Neuronal stem cell (in vitro differentiated cells): ENCODE data around the gene XK.

Experiments used
- DNase-seq: peaks from one replicate; pipeline ENCODE4 v3.0.0-alpha.2; 2013; ENCODE audit warnings: low spot score
- H2AFZ ChIP-seq: one replicate; pipeline ENCODE4 v1.6.1; 2013; ENCODE audit warnings: mild to moderate bottlenecking, low read length, inconsistent platforms
- H2AK5ac ChIP-seq: 2 replicates; pipeline ENCODE4 v1.6.1; 2013; ENCODE audit warnings: low read depth, mild to moderate bottlenecking, inconsistent platforms, low read length, moderate library complexity, mixed read lengths
- H2BK120ac ChIP-seq: 2 replicates; pipeline ENCODE4 v1.6.1; 2013; ENCODE audit warnings: low read depth, mild to moderate bottlenecking, inconsistent platforms, low read length, moderate library complexity, mixed read lengths
- H2BK12ac ChIP-seq: one replicate; pipeline ENCODE4 v1.6.1; 2013; ENCODE audit warnings: low read length, inconsistent platforms
- H2BK15ac ChIP-seq: 2 replicates; pipeline ENCODE4 v1.6.1; 2013; ENCODE audit warnings: mild to moderate bottlenecking, low read length, inconsistent platforms, mixed read lengths
- H2BK5ac ChIP-seq: one replicate; pipeline ENCODE4 v1.6.1; 2013; ENCODE audit warnings: inconsistent platforms, mild to moderate bottlenecking, low read length, moderate library complexity
- H3K14ac ChIP-seq: one replicate; pipeline ENCODE4 v1.6.1; 2013; ENCODE audit warnings: low read length, inconsistent platforms
- H3K18ac ChIP-seq: 2 replicates; pipeline ENCODE4 v1.6.1; 2013; ENCODE audit warnings: low read length, inconsistent platforms
- H3K23ac ChIP-seq: 2 replicates; pipeline ENCODE4 v1.6.1; 2013; ENCODE audit warnings: low read depth, mild to moderate bottlenecking, mixed read lengths, low read length, inconsistent platforms; ENCODE audit not compliant: poor library complexity
- H3K27ac ChIP-seq: replicated peaks from 3 replicates; pipeline ENCODE4 v1.5.1; 2013; ENCODE audit warnings: low read length, inconsistent platforms
- H3K27me3 ChIP-seq, 3 experiments: 2 replicates each; pipeline ENCODE4 v1.6.1; 2013; ENCODE audit warnings: low read length in 3 of 3, mild to moderate bottlenecking in 2 of 3, inconsistent platforms in 1 of 3, low read depth in 1 of 3, mixed read lengths in 1 of 3, moderate library complexity in 1 of 3; ENCODE audit not compliant: control insufficient read depth in 3 of 3, insufficient read depth in 3 of 3
- H3K36me3 ChIP-seq, 2 donors: replicated peaks in 1 of 2; 2 replicates each; pipeline ENCODE4 v1.6.1; 2013; ENCODE audit warnings: low read length in 2 of 2; ENCODE audit not compliant: control insufficient read depth in 2 of 2, insufficient read depth in 2 of 2
- H3K4ac ChIP-seq: 2 replicates; pipeline ENCODE4 v1.6.1; 2013; ENCODE audit warnings: inconsistent platforms, mild to moderate bottlenecking, low read length, moderate library complexity
- H3K4me1 ChIP-seq, 2 donors: 1 replicate in 1 of 2; 2 replicates in 1 of 2; pipeline ENCODE4 v1.6.1; 2013; ENCODE audit warnings: low read length in 2 of 2, low read depth in 1 of 2; ENCODE audit not compliant: control insufficient read depth in 2 of 2, insufficient read depth in 1 of 2
- H3K4me2 ChIP-seq: one replicate; pipeline ENCODE4 v1.6.1; 2013; ENCODE audit warnings: mild to moderate bottlenecking, low read length, inconsistent platforms; ENCODE audit not compliant: insufficient read depth, poor library complexity, severe bottlenecking
- H3K4me3 ChIP-seq, 2 donors: 2 replicates each; pipeline ENCODE4 v1.5.1; 2013; ENCODE audit warnings: low read length in 2 of 2, mild to moderate bottlenecking in 2 of 2, inconsistent platforms in 1 of 2, moderate library complexity in 1 of 2
- H3K79me1 ChIP-seq: one replicate; pipeline ENCODE4 v1.6.1; 2013; ENCODE audit warnings: low read depth, mild to moderate bottlenecking, inconsistent platforms, low read length, moderate library complexity
- H3K9ac ChIP-seq: one replicate; pipeline ENCODE4 v1.6.1; 2013; ENCODE audit warnings: mild to moderate bottlenecking, low read depth, low read length, inconsistent platforms; ENCODE audit not compliant: poor library complexity
- H3K9me3 ChIP-seq, 2 donors: replicated peaks in 1 of 2; 2 replicates each; pipeline versions ENCODE3 to v1.6.1; 2013; ENCODE audit warnings: low read length in 2 of 2, mild to moderate bottlenecking in 2 of 2, inconsistent platforms in 1 of 2, low read depth in 1 of 2, mixed read lengths in 1 of 2, moderate library complexity in 1 of 2; ENCODE audit not compliant: control insufficient read depth in 2 of 2, insufficient read depth in 1 of 2
- H4K8ac ChIP-seq: one replicate; pipeline ENCODE4 v1.6.1; 2013; ENCODE audit warnings: low read depth, mild to moderate bottlenecking, inconsistent platforms, low read length, moderate library complexity
- H4K91ac ChIP-seq: one replicate; pipeline ENCODE4 v1.6.1; 2013; ENCODE audit warnings: low read length, low read depth, mild to moderate bottlenecking, inconsistent platforms; ENCODE audit not compliant: poor library complexity
- whole genome bisulfite sequencing, 2 donors: extraction: QIAGEN DNeasy Blood & Tissue Kit; methylation state at CpG; one replicate each; pipeline ENCODE4 v1.1.7; 2013; ENCODE audit warnings: missing lambda C conversion rate in 2 of 2, mixed read lengths in 1 of 2; ENCODE audit not compliant: insufficient read length in 2 of 2, insufficient replicate concordance in 1 of 2; ENCODE audit errors: extremely low coverage in 2 of 2; 5-methylcytosine and 5-hydroxymethylcytosine counted together

Gene XK

DNA sequence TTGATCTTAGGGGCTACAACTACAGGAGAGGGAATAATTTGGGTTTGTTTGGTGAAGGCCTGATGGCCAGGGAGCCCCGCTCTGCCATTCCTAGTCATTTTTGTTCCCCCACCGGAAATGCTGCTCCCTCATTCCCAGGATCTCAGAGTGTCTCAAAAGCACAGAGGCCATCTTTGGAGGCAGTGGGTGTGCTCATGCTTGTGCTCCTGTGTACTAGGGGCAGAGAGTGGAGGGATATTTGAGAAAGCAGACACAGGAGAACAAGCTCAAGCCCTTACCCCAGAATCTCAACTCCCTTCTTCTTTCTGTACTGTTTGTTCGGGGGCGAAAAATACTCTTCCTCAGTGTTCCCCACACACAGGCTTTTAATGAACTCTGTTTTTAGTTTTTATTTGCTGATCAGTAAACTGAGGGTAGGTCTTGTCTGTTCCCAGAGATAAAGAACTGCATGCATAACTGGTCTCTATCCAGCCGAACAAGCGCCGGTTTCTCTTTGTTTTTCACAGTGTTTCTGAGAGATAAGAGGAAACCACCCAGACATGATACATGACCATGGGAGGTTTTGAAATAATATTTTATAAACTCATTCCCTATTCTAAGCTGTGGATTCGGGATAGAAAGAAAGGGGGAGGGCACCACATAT lies 32.9 kb upstream of the XK start:
- Histone ChIP-seq H2BK5ac (no peak overlapping the region), H3K79me1 (no peaks in the 10 kb centered on the region), H3K27ac (no peak overlapping the region), H2AFZ (no peak overlapping the region), H4K8ac (no peak overlapping the region), H3K36me3 (no peaks in the 10 kb centered on the region), H3K9me3 (no peaks in the 10 kb centered on the region), H3K23ac (no peak overlapping the region), H3K4me2 (no peak overlapping the region), H3K4ac (no peak overlapping the region), H2BK12ac (no peak overlapping the region), H2BK15ac (no peak overlapping the region), H3K4me1 (no peaks in the 10 kb centered on the region), H4K91ac (no peak overlapping the region), H3K9ac (no peak overlapping the region), H2AK5ac (no peak overlapping the region), H3K14ac (no peak overlapping the region), H3K27me3 (no peaks in the 10 kb centered on the region), H3K4me3 (no peak overlapping the region), H2BK120ac (no peak overlapping the region), H3K18ac (peak overlapping the region; percentile 57)
- WGBS, 2 donors, result no CpG with 5 or more reads among the region's 8 CpGs
- DNase-seq, result no peak

GRCh38 chrX:37653397-37654085 lies 32.0 kb upstream of the XK start:
- no CpG with 5 or more reads among the region's 1 CpG for WGBS, 2 donors
- no peak overlapping the region for H3K23ac ChIP-seq
- no peak overlapping the region for H3K14ac ChIP-seq
- H3K27me3 ChIP-seq, result no peaks in the 10 kb centered on the region
- H4K91ac ChIP-seq, result no peak overlapping the region
- H2BK15ac ChIP-seq, result no peak overlapping the region
- no peak overlapping the region for H2AK5ac ChIP-seq
- H3K9ac ChIP-seq, result no peak overlapping the region
- no peak for DNase-seq
- no peak overlapping the region for H2BK5ac ChIP-seq
- no peak overlapping the region for H2BK12ac ChIP-seq
- H3K18ac ChIP-seq, result no peak overlapping the region
- no peaks in the 10 kb centered on the region for H3K36me3 ChIP-seq
- H3K4me1 ChIP-seq, result no peaks in the 10 kb centered on the region
- no peak overlapping the region for H4K8ac ChIP-seq
- H3K79me1 ChIP-seq, result no peaks in the 10 kb centered on the region
- H2AFZ ChIP-seq, result no peak overlapping the region
- no peak overlapping the region for H3K4ac ChIP-seq
- H3K4me3 ChIP-seq, result no peak overlapping the region
- H3K4me2 ChIP-seq, result no peak overlapping the region
- no peak overlapping the region for H3K27ac ChIP-seq
- no peak overlapping the region for H2BK120ac ChIP-seq
- no peaks in the 10 kb centered on the region for H3K9me3 ChIP-seq

- Histone ChIP-seq H2BK120ac (no peak overlapping the region), H3K14ac (no peak overlapping the region), H2BK15ac (no peak overlapping the region), H2AFZ (no peak overlapping the region), H3K36me3 (no peaks in the 10 kb centered on the region), H3K4ac (no peak overlapping the region), H3K4me3 (no peak overlapping the region), H3K9me3 (no peaks in the 10 kb centered on the region), H3K4me1 (no peaks in the 10 kb centered on the region), H3K23ac (no peak overlapping the region), H4K8ac (no peak overlapping the region), H2BK5ac (no peak overlapping the region), H3K9ac (no peak overlapping the region), H4K91ac (no peak overlapping the region), H3K27ac (no peak overlapping the region), H3K27me3 (no peaks in the 10 kb centered on the region), H3K79me1 (no peaks in the 10 kb centered on the region), H3K4me2 (no peak overlapping the region), H2BK12ac (no peak overlapping the region), H3K18ac (no peak overlapping the region), H2AK5ac (no peak overlapping the region)
- no CpG with 5 or more reads among the region's 4 CpGs for WGBS, 2 donors
- no peak for DNase-seq
These were observed 27.1 kb upstream of the XK start for GRCh38 chrX:37658343-37659030.

DNA sequence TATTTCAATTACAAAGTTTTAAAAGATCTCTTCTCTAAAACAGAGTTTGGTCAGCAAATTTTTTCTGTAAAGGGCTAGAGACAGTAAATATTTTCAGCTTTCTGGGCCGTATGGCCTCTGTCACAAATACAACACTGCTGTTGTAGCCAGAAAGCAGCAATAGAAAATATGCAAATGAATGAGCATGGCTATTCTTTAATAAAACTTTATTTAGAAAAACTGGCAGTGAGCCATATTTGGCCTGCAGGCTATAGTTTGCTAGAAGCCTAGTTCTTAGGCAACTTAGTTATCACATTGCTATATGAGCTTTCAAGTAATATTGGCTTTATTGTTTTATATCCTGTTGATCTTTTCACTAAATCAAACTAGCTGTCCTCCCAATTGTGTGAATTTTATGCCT lies 26.5 kb upstream of the XK start:
- H2AFZ ChIP-seq, result no peak overlapping the region
- H3K14ac ChIP-seq, result no peak overlapping the region
- no peak overlapping the region for H3K4me2 ChIP-seq
- no peaks in the 10 kb centered on the region for H3K27me3 ChIP-seq
- no peak overlapping the region for H3K4ac ChIP-seq
- no peak overlapping the region for H2AK5ac ChIP-seq
- no peak overlapping the region for H3K27ac ChIP-seq
- no peak overlapping the region for H3K9ac ChIP-seq
- no peak overlapping the region for H2BK12ac ChIP-seq
- DNase-seq, result no peak
- no peaks in the 10 kb centered on the region for H3K4me1 ChIP-seq
- no peak overlapping the region for H3K23ac ChIP-seq
- WGBS, 2 donors, result no CpG with 5 or more reads among the region's 1 CpG
- no peak overlapping the region for H4K91ac ChIP-seq
- H3K9me3 ChIP-seq, result no peaks in the 10 kb centered on the region
- H3K36me3 ChIP-seq, result no peaks in the 10 kb centered on the region
- no peak overlapping the region for H3K18ac ChIP-seq
- no peaks in the 10 kb centered on the region for H3K79me1 ChIP-seq
- no peak overlapping the region for H4K8ac ChIP-seq
- no peak overlapping the region for H3K4me3 ChIP-seq
- H2BK5ac ChIP-seq, result no peak overlapping the region
- H2BK15ac ChIP-seq, result no peak overlapping the region
- H2BK120ac ChIP-seq, result no peak overlapping the region
